Measurements from ENCODE around the gene HNRNPA0.

GRCh38 chr5:137750436-137750835, 3.7 kb downstream of the HNRNPA0 start:
- TF ChIP-seq POLR2A (IDR thresholded peaks at IDR 0.05): no peak
- TF ChIP-seq, protein P1, sequence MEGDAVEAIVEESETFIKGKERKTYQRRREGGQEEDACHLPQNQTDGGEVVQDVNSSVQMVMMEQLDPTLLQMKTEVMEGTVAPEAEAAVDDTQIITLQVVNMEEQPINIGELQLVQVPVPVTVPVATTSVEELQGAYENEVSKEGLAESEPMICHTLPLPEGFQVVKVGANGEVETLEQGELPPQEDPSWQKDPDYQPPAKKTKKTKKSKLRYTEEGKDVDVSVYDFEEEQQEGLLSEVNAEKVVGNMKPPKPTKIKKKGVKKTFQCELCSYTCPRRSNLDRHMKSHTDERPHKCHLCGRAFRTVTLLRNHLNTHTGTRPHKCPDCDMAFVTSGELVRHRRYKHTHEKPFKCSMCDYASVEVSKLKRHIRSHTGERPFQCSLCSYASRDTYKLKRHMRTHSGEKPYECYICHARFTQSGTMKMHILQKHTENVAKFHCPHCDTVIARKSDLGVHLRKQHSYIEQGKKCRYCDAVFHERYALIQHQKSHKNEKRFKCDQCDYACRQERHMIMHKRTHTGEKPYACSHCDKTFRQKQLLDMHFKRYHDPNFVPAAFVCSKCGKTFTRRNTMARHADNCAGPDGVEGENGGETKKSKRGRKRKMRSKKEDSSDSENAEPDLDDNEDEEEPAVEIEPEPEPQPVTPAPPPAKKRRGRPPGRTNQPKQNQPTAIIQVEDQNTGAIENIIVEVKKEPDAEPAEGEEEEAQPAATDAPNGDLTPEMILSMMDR (IDR thresholded peaks at IDR 0.05): no peak
- TF ChIP-seq EP300 (IDR thresholded peaks at IDR 0.05): no peak
